HG03196 (cell line): ENCODE results near the gene PRDM10.
"Not testable (repeated sequence)": the region's sequence is repeated elsewhere in the genome, so short reads cannot be mapped to it uniquely, and the experiment has no call there.

ENCODE experiments used
- ATAC-seq: cut with Tn5 transposase; IDR thresholded peaks from one replicate; pipeline ENCODE4 v1.9.1; 2021; ENCODE audit not compliant: unreplicated experiment

Gene PRDM10

DNA sequence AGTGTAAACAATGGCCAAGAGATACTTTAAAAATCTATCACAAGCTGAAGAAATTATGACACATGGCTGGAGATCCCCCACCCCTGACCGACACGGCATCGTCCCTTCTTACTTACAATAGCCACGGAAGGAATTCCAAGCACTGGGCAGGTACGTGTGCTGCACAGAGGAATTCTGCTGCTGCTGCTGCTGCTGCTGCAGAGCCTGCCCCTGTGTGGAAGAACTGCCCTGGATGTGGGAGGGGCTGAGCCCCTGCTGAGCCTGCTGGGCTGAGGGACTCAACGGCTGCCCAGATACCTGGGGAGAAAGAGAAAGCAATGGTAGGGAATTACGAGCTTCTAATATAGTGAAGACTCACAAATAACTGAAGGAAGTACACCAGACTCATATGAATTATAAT is 92.3 kb downstream of the PRDM10 start:
- no peak for ATAC-seq

DNA sequence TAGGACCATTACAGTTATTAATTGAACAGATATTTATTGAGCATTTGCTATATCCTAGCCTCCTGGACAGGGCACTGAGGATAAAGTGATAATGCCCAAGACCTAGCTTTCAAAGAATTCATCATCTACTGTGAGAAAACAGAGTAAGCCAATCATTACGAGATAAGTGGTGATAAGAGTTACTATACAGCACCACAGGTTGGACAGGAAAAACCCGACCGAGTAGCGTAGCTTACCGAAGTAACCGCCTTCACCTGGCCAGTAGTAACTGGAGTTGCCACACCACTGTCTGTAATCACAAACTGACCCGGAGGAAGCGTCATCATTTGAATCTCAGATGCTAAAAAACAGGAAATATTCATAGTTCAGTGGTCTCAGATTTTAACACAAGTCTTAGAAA is 97.2 kb downstream of the PRDM10 start:
- no peak for ATAC-seq

DNA sequence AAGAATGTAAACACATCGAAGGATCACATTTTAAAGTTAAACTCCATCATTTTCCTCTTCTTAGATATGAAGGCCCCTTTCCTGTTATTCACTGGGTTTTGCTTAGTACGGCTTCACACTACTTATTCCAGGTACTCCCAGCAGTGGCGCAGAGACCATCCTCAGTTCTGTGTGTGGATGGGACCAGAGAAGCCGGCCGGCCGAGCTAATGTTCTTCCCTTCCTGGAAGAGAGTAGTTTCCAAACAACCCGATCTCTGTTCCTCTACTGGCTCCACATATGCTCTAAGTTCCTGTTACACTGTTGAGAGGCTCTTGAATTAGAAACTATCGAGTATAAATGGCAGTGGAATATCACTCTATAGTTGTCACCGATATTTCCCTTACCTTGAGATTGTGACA is 106.6 kb downstream of the PRDM10 start:
- no peak for ATAC-seq

DNA sequence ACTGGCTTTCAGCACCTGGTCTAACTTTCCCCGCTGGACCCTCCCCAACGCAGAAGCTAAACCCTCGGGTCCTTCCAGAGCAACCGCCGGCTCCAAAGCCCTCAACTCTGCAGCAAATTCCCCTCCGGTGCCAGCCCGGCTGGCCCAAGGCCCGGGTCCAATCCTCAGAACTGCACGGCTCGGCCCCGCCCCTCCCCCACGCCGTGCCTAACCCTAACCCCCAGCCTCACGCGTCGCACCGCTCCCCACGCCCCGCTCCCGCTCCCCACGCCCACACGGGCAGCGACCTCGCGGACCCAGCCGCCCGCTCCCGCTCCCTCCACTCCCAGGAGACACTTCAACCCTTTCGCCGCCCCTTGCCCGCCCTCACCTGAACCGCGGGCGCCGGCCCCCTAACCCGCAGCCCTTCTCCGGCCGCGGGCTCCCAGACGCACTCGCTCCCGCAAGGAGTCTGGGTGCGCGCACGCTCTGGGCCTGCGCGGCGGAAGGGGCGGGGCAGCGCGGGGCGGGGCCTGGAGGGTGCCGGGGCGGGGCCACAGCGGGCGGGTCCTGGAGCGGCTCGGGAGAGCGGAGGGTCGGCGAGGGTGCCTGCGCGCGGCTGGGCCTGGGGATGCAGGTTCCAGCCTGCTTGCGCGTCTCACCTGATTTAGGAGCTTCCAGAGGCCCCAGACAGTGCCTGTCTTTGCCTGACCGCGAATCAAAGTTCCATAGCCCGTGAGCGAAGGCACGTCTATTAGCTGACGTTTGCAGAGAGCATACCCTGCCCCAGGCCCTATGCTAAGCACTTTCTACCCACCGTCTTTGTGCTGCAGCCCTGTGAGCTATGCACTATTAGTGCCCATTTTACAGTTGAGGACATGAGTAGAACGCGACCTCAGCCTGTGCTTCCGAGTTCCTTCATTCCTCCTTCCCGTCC is 107.3 kb downstream of the PRDM10 start, which contains the start of gene NFRKB:
NFRKB (minus strand) TSS at position 453 of the 916 bp plus-strand sequence. CDS start 2,729 bp downstream, outside the sequence.
- ATAC-seq = peak; percentile 95

DNA sequence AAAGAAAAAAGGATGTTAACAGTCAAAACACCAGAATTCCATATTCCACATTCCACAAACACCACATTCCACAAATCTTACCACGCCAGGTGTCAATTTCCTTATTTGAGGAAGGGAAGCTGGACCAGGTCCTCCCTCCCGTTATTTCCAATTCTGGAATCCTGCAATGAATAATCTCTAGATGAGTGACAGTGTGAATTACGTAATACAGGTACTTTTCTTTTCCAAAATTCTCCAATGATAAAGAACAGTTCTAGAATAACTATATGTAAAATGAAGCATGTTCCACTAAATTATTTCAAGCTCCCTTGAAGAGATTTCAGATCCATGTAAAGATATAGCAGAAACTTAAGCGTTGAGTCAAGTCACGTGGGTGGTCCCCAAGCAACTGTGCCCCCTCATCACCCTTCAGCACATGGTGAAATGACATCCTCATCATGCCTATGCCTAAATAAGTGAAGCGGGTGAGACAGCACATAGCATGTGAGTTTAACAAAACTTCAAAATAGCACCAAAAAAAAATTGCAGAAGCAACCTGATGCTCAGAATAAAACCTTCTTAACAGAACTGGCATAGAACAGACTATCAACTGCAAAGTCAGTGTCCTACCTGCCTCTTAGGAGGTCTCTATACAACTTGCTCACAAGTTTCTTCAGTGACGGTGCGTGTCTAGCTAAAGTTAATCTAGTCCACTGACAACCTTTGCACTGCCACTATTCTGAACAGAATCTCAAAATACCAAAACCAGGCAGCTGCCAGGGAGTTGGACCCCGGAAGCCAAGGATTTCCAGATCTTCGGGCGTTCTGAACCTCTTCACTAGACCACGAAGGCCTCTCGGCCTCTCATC is 108.1 kb downstream of the PRDM10 start:
- ATAC-seq = no peak

DNA sequence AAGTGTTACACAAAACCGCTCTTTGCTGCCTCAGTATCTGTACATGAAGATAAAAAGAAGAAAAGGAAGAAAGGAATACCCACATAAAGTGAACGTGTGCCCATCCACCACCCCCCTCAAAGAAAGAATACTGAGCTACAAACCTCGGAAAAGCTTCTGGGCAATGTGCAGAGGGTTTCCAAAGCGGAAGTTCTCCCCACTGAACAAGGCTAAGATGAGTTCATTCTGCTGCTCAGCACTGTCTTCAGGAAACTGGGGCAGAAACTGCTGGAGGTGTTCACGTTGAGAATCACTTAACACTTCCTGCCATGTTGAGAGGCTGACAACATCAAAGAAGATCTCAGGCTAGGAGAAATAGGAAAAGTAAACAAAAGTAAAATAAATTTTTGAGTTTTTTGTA is 114.2 kb downstream of the PRDM10 start:
- ATAC-seq = no peak

DNA sequence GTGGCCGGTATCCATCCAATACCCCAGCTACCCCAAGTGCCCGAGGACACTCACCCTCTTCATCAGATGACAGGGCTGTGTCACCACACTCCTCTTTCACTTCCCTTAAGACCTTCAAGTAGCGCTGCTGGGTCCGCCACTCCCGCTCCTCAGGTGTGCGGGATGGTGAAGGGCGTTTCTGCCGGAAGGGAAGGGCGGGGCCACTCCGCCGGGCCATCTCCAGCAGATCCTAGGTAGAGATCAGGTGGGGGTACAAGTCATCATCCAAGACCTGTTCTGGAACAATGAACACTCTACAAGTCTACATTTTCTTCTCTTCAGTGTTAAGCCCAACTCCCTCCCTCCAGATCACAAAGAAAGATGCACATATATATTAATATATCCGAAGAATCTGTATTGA is 117.3 kb downstream of the PRDM10 start:
- ATAC-seq = no peak

DNA sequence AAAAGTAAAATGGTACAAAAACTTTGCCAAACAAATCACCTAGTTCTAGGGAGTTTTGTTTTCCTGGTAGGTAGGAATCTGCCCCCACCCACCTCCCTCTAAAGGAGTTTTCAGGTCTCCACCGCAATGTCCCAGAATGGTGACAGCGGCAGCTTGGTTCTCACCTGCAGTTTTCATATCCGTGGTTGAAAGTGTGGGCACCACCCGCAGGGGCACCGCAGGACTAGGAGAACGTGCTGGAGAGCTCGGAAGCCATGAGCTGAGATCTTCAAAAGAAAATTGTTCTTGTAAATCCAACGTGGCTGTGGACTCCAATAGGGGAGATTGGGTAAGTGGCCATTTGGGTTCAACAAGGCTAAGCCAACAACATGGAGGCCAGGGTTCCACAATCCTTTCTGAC is 118.1 kb downstream of the PRDM10 start:
- no peak for ATAC-seq

DNA sequence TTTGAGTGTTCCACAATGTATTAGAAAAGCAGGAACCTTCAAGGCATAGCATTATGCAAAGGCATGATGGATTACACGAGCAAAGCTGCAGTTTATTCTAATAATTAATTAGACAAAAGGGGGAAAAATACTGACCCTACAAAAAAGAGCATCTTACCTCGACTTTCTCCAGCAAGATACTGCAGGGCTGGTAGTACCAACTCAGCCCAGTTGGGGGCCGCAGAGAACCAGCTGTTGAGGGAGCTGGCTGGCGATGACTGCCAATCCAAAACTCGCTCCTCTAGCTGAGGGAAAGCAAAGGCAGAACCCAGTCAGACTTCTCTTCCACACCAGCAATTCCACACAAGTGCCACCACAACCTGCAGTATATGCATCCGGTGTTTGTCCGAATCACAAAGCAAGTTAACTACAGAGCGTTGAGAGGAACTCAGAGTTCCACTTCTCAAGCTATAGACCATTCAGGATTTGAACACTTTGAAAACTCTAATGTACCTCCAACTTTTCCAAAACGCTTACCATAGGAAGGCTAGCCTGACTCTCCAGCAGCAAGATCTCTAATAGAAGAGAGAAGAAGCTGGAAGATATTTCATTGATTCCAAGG is 121.0 kb downstream of the PRDM10 start:
- no peak for ATAC-seq

DNA sequence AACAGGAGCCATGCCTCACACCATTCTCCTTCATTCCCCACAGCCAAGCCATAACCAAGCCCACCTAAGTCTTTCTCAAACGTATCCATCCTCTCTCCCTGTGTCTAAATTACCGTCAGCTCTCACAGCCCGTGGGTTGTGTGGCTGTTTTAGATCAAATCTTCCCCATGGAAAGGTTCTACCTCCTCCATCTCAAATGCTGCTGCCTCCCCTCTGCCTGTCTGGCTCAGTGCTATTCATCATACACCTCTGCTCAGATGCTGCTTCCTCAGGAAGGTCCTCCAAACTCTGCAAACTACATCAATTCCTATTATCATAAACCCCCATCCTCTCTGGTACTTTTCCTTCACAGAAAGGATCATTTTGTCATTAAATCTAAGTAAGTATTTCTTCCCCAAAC is 122.3 kb downstream of the PRDM10 start:
- no peak for ATAC-seq

DNA sequence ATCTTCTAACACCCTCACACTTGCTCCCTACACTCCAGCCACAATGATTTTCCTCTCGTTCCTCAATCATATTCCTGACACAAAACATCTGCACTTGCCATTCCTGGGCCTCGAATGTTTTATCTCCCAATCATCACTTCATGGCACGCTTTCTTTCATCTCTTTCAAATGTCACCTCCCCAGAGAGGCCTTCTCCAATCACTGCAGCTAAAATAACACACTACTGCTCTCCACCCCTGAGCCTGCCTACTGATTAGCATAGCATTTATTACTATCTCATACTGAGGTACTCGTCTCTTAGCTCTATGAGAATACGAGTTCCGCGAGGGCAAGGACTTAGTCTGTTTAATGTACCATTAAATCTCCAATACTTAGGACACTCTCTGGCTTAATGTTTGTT is 130.7 kb downstream of the PRDM10 start:
- ATAC-seq = no peak

DNA sequence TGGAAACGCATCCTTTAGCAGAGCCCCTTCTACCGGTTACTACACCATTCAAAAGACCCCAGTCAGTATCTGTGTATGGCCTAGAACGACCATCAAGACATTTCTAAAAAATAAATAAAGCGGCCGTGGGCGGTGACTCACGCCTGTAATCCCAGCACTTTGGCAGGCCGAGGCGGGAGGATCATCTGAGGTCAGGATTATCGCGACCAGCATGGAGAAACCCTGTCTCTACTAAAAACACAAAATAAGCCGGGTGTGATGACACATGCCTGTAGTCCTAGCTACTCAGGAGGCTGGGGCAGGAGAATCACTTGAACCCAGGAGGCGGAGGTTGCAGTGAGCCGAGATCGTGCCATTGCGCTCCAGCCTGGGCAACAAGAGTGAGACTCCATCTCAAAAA is 134.0 kb downstream of the PRDM10 start:
- not testable (repeated sequence) for ATAC-seq

DNA sequence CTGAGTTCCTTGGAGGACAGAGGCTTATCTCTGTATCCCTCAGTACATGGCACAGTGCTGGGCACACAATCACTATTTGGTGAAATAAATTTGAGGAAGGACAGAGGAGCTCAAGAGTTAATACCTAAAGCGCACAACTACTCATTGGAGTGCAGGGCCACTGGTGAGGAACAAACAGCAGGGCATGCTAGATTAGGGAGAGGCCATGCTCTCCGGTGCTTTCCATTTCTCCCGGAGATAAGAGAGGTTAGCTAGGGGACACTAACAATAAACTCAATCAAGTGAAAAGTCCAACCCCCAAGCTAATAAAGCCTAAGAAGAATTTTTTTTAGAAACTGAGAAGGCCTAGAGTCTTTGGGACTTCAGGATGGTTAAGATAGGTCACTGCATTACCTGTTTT is 136.3 kb downstream of the PRDM10 start:
- ATAC-seq = no peak

DNA sequence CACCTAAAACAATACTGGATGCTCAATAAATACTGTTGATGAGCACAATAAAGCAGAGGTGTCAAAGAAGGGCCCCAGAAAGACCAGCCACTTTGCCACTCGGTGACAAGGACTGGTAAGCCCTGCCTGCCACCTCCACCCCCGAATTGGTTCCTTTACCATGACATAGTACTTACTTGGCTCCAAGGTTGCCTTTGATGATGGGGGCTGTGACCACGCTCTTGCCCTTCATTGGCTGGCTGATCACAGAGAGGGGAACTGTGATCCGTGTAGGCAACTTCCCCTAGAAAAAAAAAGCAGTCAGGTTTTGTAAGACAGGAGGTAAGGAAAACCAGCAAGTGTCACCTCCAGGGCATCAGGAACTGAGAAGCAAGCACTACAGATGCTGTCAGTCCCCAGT is 136.9 kb downstream of the PRDM10 start:
- no peak for ATAC-seq

DNA sequence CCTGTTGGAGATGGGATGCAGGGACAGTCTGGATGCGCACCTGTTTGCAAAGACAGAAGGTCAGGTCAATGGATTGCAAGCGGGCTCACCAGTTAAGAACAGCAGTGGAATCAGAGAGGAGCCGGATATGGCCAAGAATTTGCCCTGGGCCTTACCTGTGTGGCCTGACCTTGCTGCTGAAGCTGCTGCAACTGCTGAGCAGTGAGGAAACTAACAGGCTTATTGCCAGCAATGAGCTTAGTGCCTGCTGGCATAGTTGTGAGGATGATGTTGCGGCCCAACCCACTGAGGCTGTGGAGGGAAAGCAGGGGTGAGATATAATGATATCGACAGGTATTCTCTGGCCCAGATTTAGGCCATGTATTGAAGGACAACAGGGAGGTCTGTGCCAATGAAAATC is 137.8 kb downstream of the PRDM10 start:
- ATAC-seq = no peak

DNA sequence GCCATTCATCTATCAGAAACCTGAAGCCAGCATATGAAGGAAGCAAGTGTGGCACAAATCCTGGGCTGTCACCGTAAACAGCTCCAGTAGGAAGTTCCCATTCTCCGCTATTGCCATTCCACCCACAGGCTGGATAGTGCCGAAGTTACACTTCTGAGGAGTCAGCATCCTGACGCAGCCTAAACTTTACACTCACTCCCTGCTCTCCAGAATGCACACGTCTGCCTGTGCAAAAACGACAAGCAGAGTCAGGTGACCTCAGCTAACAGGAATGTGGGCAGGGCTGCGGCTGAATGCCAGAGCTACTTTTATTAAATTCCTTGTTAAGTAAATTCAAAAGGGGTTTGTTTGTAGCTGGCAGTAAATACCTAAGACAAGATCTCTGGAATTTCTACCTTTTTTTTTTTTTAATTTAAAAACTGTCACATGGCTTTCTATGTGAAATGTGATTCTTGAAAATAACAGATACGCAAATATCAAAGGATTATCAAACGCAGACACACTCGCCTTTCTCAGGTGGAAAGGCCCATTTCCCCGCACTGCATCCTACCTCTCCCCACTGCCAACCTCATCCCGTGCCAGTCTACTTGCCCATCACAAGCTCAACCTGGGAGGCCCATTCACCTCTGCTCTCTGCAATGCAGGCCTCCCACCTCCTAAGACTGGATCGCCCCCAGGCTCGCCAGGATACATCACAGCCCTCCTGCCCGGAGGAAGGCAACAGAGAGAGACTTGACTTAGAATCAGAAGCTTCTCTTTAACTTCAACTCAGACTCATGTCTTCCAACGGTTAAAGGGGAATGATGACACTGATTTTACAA is 140.7 kb downstream of the PRDM10 start:
- no peak for ATAC-seq

DNA sequence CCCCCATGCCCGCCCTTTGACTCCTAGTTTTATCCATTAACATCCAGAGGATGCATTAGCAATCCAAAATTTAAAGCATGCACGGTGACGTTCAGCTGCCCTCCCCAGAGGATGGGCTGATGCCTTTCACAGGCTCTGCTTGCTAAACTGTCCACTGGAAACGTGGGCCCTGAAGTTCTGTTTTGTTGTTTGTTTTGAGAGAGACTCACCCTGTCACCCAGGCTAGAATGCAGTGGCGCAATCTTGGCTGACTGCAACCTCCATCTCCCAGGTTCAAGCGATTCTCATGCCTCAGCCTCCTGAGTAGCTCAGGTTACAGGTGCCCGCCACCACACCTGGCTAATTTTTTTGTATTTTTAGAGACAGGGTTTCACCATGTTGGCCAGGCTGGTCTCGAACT is 146.6 kb downstream of the PRDM10 start:
- ATAC-seq = no peak

DNA sequence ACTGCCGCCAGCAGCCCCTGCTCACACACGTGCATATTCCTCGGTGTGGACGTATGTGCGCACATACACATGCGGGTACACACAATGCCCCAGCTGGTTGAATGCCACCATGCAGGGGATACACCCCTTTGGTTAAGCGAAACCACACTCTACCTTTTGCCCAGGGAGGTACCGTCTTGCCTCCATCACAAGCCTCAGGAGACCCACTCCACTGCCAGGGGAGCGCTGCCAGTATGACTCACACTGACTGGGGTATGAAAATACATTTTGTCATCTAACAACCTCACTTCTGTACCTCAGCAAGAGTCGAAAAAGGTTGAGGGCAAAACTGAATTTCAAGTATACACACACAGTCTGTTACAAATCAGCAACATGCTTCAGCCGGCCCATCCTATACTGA is 147.5 kb downstream of the PRDM10 start:
- no peak for ATAC-seq

DNA sequence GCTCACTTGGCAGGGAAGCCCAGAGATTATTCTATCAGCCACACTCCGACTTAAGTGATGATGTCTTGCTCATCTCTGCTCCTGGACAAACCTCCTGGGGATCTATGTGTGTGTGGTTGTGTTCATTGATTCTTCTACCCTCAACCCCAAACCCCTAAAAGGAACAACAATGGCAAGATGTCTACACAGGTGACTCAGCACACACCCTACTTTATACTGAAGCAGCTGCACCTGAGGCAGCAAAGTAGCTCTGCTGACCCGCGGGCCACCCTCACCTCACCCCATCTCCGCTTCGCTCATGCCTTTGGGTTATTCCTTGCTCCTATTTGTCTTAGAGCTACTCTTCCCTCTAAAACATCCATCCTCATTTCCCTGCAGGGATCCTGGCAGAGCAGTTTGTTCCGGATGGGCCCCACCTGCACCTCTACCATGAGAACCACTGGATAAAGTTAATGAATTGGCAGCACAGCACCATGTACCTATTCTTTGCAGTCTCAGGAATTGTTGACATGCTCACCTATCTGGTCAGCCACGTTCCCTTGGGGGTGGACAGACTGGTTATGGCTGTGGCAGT is 148.3 kb downstream of the PRDM10 start:
- no peak for ATAC-seq

DNA sequence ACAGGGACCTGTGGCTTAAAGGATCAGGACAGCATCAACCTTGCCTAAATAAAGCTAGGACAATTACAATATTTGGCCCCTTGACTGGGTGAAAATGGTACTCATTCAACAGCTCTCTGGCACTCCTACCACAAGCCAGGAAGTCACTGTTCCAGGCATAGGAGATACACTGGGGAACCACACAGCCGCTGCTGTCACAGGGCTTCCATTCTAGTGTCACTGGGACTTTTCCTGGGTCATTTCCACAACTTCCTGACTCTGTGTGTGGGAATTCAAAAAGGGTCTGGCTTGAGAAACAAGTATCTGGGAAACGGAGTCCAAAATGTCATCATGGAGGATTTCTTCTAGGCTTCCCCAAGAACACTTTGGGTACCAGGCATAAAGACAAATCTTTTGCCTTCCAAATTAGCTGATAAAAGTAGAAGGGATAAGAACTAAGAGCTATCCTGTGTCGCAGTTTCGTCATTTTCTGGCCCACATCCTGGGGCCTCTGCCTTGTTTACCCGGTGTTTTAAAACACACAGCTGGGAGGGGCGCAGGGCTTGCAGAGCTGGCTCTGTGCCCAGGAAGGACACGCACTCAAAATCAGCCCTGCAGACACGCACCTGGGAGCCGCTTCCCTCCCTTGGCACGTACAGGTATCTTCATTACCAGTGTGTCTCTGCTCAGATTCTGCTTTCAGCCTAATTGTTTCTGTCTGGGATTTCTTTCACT is 149.0 kb downstream of the PRDM10 start:
- ATAC-seq = no peak
